ENCODE data around the gene CIART. TPM values are rescaled to one million over a fixed set of nuclear protein-coding genes. Genes with fewer than 3 reads are reported as not detected.
A peak's percentile ranks its signal among the peaks of the same experiment; 100 is the strongest.

The CIART gene
- total RNA-seq, 4 donors from 2014 or later: 3.5 to 28.3 (median 14.2) TPM

DNA sequence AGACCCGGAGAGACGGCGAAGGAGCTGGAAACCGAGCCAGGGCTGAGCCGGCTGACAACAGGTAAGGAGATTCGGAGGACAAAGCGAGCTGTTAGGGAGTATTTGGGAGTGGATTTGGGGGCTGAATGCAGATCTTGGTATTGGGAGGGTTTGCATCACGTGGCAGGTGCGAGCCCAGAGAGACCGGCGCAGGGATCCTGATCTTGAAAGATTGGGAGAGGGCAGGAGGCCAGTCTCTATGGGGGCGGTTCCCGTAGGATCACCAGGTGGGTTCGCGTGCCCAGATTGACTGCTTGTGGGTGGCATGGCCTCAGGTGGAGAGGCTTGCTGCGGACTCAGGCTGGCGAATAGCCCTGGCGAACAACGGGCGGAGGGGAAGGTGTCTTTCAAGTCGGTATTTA is 204 bp downstream of the CIART start:
- WGBS, 2 donors (ENCODE audit: low coverage in 1 of 2): 0% methylated on average over 5 to 13 of the region's 21 CpGs
- Histone ChIP-seq H3K4me1 (peaks cover 6 to 65% (median 18%) of the 10 kb centered on the region in 3 donors), H3K27me3 (no peaks in the 10 kb centered on the region), H3K9me3 (no peaks in the 10 kb centered on the region), H3K27ac (peak overlapping the region; percentile 70 to 99 (median 94)), H3K4me3 (peak overlapping the region; percentile 41 to 68), H3K36me3 (peaks cover 3 to 34% of the 10 kb centered on the region in 2 donors)
- TF ChIP-seq, protein P1, sequence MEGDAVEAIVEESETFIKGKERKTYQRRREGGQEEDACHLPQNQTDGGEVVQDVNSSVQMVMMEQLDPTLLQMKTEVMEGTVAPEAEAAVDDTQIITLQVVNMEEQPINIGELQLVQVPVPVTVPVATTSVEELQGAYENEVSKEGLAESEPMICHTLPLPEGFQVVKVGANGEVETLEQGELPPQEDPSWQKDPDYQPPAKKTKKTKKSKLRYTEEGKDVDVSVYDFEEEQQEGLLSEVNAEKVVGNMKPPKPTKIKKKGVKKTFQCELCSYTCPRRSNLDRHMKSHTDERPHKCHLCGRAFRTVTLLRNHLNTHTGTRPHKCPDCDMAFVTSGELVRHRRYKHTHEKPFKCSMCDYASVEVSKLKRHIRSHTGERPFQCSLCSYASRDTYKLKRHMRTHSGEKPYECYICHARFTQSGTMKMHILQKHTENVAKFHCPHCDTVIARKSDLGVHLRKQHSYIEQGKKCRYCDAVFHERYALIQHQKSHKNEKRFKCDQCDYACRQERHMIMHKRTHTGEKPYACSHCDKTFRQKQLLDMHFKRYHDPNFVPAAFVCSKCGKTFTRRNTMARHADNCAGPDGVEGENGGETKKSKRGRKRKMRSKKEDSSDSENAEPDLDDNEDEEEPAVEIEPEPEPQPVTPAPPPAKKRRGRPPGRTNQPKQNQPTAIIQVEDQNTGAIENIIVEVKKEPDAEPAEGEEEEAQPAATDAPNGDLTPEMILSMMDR (IDR thresholded peaks at IDR 0.05): no peak
- TF ChIP-seq POLR2AphosphoS5 (IDR thresholded peaks at IDR 0.05) (peak; percentile 76), EP300 (IDR thresholded peaks at IDR 0.05) (no peak), POLR2A (IDR thresholded peaks at IDR 0.05) (peak; percentile 83 to 86)
- peak; percentile 34 for ATAC-seq

DNA sequence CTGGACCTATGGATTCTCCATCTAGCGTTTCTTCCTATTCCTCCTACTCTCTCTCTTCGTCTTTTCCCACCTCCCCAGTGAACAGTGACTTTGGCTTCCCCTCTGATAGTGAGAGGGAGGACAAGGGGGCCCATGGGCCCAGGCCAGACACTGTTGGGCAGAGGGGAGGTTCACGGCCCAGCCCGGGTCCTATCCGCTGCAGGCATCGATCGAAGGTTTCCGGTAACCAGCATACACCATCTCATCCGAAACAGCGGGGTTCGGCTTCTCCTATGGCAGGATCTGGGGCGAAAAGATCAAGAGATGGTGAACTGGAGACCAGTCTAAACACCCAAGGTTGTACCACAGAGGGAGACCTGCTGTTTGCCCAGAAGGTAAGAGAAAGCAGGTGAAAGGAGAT is 906 bp downstream of the CIART start:
- TF ChIP-seq, protein P1 (IDR thresholded peaks at IDR 0.05): no peak
- TF ChIP-seq EP300 (IDR thresholded peaks at IDR 0.05): no peak
- no peak for TF ChIP-seq POLR2AphosphoS5 (IDR thresholded peaks at IDR 0.05)
- TF ChIP-seq POLR2A (IDR thresholded peaks at IDR 0.05): no peak
- ATAC-seq: no peak

DNA sequence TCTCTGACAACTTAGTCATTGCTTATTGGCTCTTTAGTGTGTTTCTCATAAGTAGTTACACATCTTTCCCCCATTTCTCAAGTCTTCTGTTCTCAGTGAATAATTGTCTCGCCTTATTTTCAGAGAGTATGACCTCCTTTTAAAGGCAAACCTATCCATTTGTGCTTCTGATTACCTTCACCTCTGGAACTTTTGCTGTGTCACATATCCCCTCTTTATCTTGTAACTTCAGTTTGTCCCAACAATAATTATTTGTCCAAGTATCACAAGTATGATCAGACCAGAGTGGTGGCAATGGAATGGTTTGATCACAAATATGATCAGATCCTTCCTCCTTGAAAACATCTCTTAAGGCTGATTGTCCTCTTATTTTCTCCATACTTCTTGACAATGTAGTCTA is 6.0 kb downstream of the CIART start:
- WGBS, 2 donors (ENCODE audit: low coverage in 1 of 2): 63 to 84% methylated on average over 1 of the region's 1 CpG
- H3K36me3 ChIP-seq: peaks cover 3 to 52% of the 10 kb centered on the region in 2 donors
- no peak overlapping the region for H3K4me3 ChIP-seq
- TF ChIP-seq EP300 (IDR thresholded peaks at IDR 0.05): no peak
- TF ChIP-seq POLR2AphosphoS5 (IDR thresholded peaks at IDR 0.05): no peak
- no peak for TF ChIP-seq POLR2A (IDR thresholded peaks at IDR 0.05)
- TF ChIP-seq, protein P1 (IDR thresholded peaks at IDR 0.05): no peak
- H3K4me1 ChIP-seq: peaks cover 0 to 39% (median 9%) of the 10 kb centered on the region in 3 donors
- no peaks in the 10 kb centered on the region for H3K27me3 ChIP-seq
- H3K9me3 ChIP-seq: no peaks in the 10 kb centered on the region
- H3K27ac ChIP-seq: no peak overlapping the region
- ATAC-seq: no peak

More for the DNA sequence above, 906 bp downstream of the CIART start:
- WGBS, 2 donors (ENCODE audit: low coverage in 1 of 2): 40 to 79% methylated on average over 2 to 5 of the region's 12 CpGs
- peaks cover 6 to 65% (median 18%) of the 10 kb centered on the region in 3 donors for H3K4me1 ChIP-seq
- H3K27ac ChIP-seq: peak overlapping the region; percentile 70 to 99 (median 94)
- peaks cover 3 to 41% of the 10 kb centered on the region in 2 donors for H3K36me3 ChIP-seq
- H3K27me3 ChIP-seq: no peaks in the 10 kb centered on the region
- H3K4me3 ChIP-seq: peak overlapping the region; percentile 41 to 68
- no peaks in the 10 kb centered on the region for H3K9me3 ChIP-seq

DNA sequence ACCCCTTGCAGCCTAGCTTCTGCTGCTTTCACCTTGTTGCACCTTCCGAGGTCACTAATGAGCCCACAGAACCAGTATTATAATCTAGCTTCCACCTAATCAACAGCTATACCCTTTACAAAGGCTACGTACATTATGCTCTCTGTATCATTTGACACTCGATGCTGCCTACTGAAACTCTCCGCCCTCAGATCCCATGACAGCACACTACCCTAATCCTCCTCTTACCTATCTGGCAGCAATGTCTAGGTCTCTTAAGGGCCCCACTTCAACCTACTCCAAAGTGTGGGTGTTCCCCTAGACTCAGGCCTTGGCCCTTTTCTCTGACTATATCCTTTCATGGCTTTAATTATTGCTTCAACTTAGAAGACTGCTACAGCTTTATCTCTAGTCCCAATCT is 6.5 kb downstream of the CIART start:
- Histone ChIP-seq H3K27me3 (no peaks in the 10 kb centered on the region), H3K27ac (no peak overlapping the region), H3K4me1 (peaks cover 0 to 36% (median 6%) of the 10 kb centered on the region in 3 donors), H3K4me3 (no peak overlapping the region), H3K9me3 (no peaks in the 10 kb centered on the region), H3K36me3 (peaks cover 3 to 52% of the 10 kb centered on the region in 2 donors)
- no peak for ATAC-seq
- WGBS, 2 donors (ENCODE audit: low coverage in 1 of 2): 84 to 85% methylated on average over 4 of the region's 4 CpGs
- TF ChIP-seq POLR2A (IDR thresholded peaks at IDR 0.05) (no peak), POLR2AphosphoS5 (IDR thresholded peaks at IDR 0.05) (no peak), EP300 (IDR thresholded peaks at IDR 0.05) (no peak)
- TF ChIP-seq, protein P1 (IDR thresholded peaks at IDR 0.05): no peak
